Mucosa of rectum (tissue), 2 donors: ENCODE measurements around the gene CDC26.
"Not testable (repeated sequence)": the region's sequence is repeated elsewhere in the genome, so short reads cannot be mapped to it uniquely, and the experiment has no call there.

ENCODE experiments used
- H3K27ac ChIP-seq, 2 donors: one replicate each; pipeline ENCODE4 v1.7.0; 2013; ENCODE audit warnings: inconsistent platforms in 2 of 2, low read depth in 2 of 2, low read length in 2 of 2
- H3K27me3 ChIP-seq, 2 donors: one replicate each; pipeline ENCODE4 v1.7.0; 2013; ENCODE audit warnings: low read length in 2 of 2; ENCODE audit not compliant: control insufficient read depth in 2 of 2, insufficient read depth in 2 of 2
- H3K36me3 ChIP-seq, 2 donors: one replicate each; pipeline ENCODE4 v1.7.0; 2013; ENCODE audit warnings: low read length in 2 of 2; ENCODE audit not compliant: control insufficient read depth in 2 of 2, insufficient read depth in 2 of 2
- H3K4me1 ChIP-seq, 2 donors: one replicate each; pipeline ENCODE4 v1.7.0; 2013; ENCODE audit warnings: low read length in 2 of 2, mild to moderate bottlenecking in 1 of 2; ENCODE audit not compliant: control insufficient read depth in 2 of 2, insufficient read depth in 2 of 2
- H3K4me3 ChIP-seq, 2 donors: one replicate each; pipeline ENCODE4 v1.7.0; 2013; ENCODE audit warnings: low read length in 2 of 2
- H3K9ac ChIP-seq, 2 donors: one replicate each; pipeline ENCODE4 v1.7.0; 2013; ENCODE audit warnings: low read length in 2 of 2, low read depth in 1 of 2, mild to moderate bottlenecking in 1 of 2
- H3K9me3 ChIP-seq, 2 donors: one replicate each; pipeline ENCODE4 v1.7.0; 2013; ENCODE audit warnings: low read length in 2 of 2; ENCODE audit not compliant: control insufficient read depth in 2 of 2
- donor health status: healthy.
- donor health status: Normal muscosa, but diverticular disease.

Gene CDC26

GRCh38 chr9:113266174-113266573 lies 9.2 kb downstream of the CDC26 start:
- peaks cover 0 to 17% of the 10 kb centered on the region in 2 donors for H3K4me1 ChIP-seq
- no peaks in the 10 kb centered on the region for H3K9me3 ChIP-seq
- peaks cover 18 to 34% of the 10 kb centered on the region in 2 donors for H3K36me3 ChIP-seq
- no peak overlapping the region for H3K27ac ChIP-seq
- H3K4me3 ChIP-seq, result no peak overlapping the region
- H3K27me3 ChIP-seq, result no peaks in the 10 kb centered on the region
- H3K9ac ChIP-seq, result no peak overlapping the region

- H3K4me1 ChIP-seq, result peaks cover 0 to 6% of the 10 kb centered on the region in 2 donors
- H3K4me3 ChIP-seq, result no peak overlapping the region
- H3K27ac ChIP-seq, result no peak overlapping the region
- H3K36me3 ChIP-seq, result peaks cover 12 to 26% of the 10 kb centered on the region in 2 donors
- no peaks in the 10 kb centered on the region for H3K9me3 ChIP-seq
- no peak overlapping the region for H3K9ac ChIP-seq
- no peaks in the 10 kb centered on the region for H3K27me3 ChIP-seq
These were observed 13.3 kb downstream of the CDC26 start for GRCh38 chr9:113261917-113262671.

- Histone ChIP-seq H3K27me3 (no peaks in the 10 kb centered on the region), H3K36me3 (peaks cover 17 to 24% of the 10 kb centered on the region in 2 donors)
These were observed 17.1 kb downstream of the CDC26 start for GRCh38 chr9:113258282-113258681.

GRCh38 chr9:113257863-113258262 lies 17.5 kb downstream of the CDC26 start:
- Histone ChIP-seq H3K27me3 (no peaks in the 10 kb centered on the region), H3K9ac (no peak overlapping the region), H3K4me3 (no peak overlapping the region), H3K9me3 (no peaks in the 10 kb centered on the region), H3K27ac (no peak overlapping the region), H3K4me1 (peaks cover 0 to 6% of the 10 kb centered on the region in 2 donors), H3K36me3 (peaks cover 17 to 24% of the 10 kb centered on the region in 2 donors)

More at GRCh38 chr9:113258282-113258681, 17.1 kb downstream of the CDC26 start:
- peaks cover 0 to 6% of the 10 kb centered on the region in 2 donors for H3K4me1 ChIP-seq
- H3K9me3 ChIP-seq, result no peaks in the 10 kb centered on the region
- no peak overlapping the region for H3K27ac ChIP-seq
- H3K4me3 ChIP-seq, result no peak overlapping the region
- H3K9ac ChIP-seq, result no peak overlapping the region

- Histone ChIP-seq H3K9ac (no peak overlapping the region), H3K27me3 (no peaks in the 10 kb centered on the region), H3K27ac (no peak overlapping the region), H3K9me3 (no peaks in the 10 kb centered on the region), H3K36me3 (peaks cover 13 to 14% of the 10 kb centered on the region in 2 donors), H3K4me1 (peaks cover 0 to 2% of the 10 kb centered on the region in 2 donors), H3K4me3 (no peak overlapping the region)
These were observed 19.9 kb downstream of the CDC26 start for GRCh38 chr9:113255438-113255837.

GRCh38 chr9:113254991-113255390 lies 20.4 kb downstream of the CDC26 start:
- Histone ChIP-seq H3K4me3 (no peak overlapping the region), H3K4me1 (peaks cover 0 to 2% of the 10 kb centered on the region in 2 donors), H3K27ac (no peak overlapping the region), H3K9ac (no peak overlapping the region), H3K36me3 (peaks cover 10 to 13% of the 10 kb centered on the region in 2 donors), H3K27me3 (no peaks in the 10 kb centered on the region), H3K9me3 (no peaks in the 10 kb centered on the region)

- H3K4me3 ChIP-seq, result no peak overlapping the region
- no peak overlapping the region for H3K9ac ChIP-seq
- H3K9me3 ChIP-seq, result no peaks in the 10 kb centered on the region
- no peaks in the 10 kb centered on the region for H3K27me3 ChIP-seq
- H3K27ac ChIP-seq, result no peak overlapping the region
- H3K4me1 ChIP-seq, result no peaks in the 10 kb centered on the region
- H3K36me3 ChIP-seq, result no peaks in the 10 kb centered on the region
These were observed 24.6 kb downstream of the CDC26 start for GRCh38 chr9:113250807-113251206.

- not testable (repeated sequence) for H3K4me1 ChIP-seq, H3K27ac ChIP-seq, H3K9me3 ChIP-seq, H3K4me3 ChIP-seq, H3K9ac ChIP-seq, H3K27me3 ChIP-seq, H3K36me3 ChIP-seq
These were observed 25.7 kb downstream of the CDC26 start for GRCh38 chr9:113249661-113250060.

GRCh38 chr9:113247640-113248039 lies 27.7 kb downstream of the CDC26 start:
- no peak overlapping the region for H3K4me3 ChIP-seq
- H3K27me3 ChIP-seq, result no peaks in the 10 kb centered on the region
- no peaks in the 10 kb centered on the region for H3K36me3 ChIP-seq
- H3K9me3 ChIP-seq, result no peaks in the 10 kb centered on the region
- no peak overlapping the region for H3K27ac ChIP-seq
- H3K4me1 ChIP-seq, result no peaks in the 10 kb centered on the region
- no peak overlapping the region for H3K9ac ChIP-seq

GRCh38 chr9:113246928-113247327 lies 28.4 kb downstream of the CDC26 start:
- Histone ChIP-seq H3K27ac (no peak overlapping the region), H3K4me3 (no peak overlapping the region), H3K4me1 (no peaks in the 10 kb centered on the region), H3K9ac (no peak overlapping the region), H3K27me3 (no peaks in the 10 kb centered on the region), H3K36me3 (no peaks in the 10 kb centered on the region), H3K9me3 (no peaks in the 10 kb centered on the region)
